Mucosa of descending colon (tissue), 3 donors: ENCODE data around the gene L3MBTL3. TPM values are rescaled to one million over a fixed set of nuclear protein-coding genes. Genes with fewer than 3 reads are reported as not detected.

ENCODE experiments used
- ATAC-seq: fragments of 200-7000 bp; cut with Tn5 transposase; one replicate; pipeline ENCODE4 v1.9.1; 2020; ENCODE audit warnings: mild to moderate bottlenecking, moderate library complexity
- DNase-seq, 3 donors: peaks; one replicate each; pipeline ENCODE4 v3.0.0-alpha.2; 2020
- H3K36me3 ChIP-seq: fragments of 200-600 bp; one replicate; pipeline ENCODE4 v1.8.0; 2021; ENCODE audit warnings: low read depth, mild to moderate bottlenecking
- H3K4me1 ChIP-seq: fragments of 200-600 bp; one replicate; pipeline ENCODE4 v1.8.0; 2021; ENCODE audit warnings: low read depth, mild to moderate bottlenecking
- H3K4me3 ChIP-seq: fragments of 200-600 bp; one replicate; pipeline ENCODE4 v1.8.0; 2021; ENCODE audit warnings: mild to moderate bottlenecking
- H3K9me3 ChIP-seq: fragments of 200-600 bp; one replicate; pipeline ENCODE4 v1.8.0; 2021; ENCODE audit warnings: mild to moderate bottlenecking
- intact Hi-C, 2 donors: fragments of 100-400 bp; cut with DNase I in 1 of 2; cut with micrococcal nuclease in 1 of 2; formaldehyde crosslinking; loops; one replicate each; pipeline versions ENCODE4 v1.11.0 to v1.11.1; 2022; cut with DNase I, micrococcal nuclease
- total RNA-seq, 3 donors: library from RNA; stranded (reverse); fragmentation: NEBNext Ultra II Directional in 2 of 3; extraction: Animal tissue kit (Norgen Biotek cat#: 25700) in 2 of 3; gene quantifications; one replicate each; pipeline versions ENCODE4 v1.2.1 to v1.2.4, GENCODE V29; 2021 to 2023
- TF ChIP-seq, protein P1 (sequence below): fragments of 200-600 bp; IDR thresholded peaks from one replicate; pipeline ENCODE4 v1.8.0; 2022; ENCODE audit warnings: antibody characterized with exemption, mild to moderate bottlenecking
- donor health status: DM: no; HTN: no; CAD: no; lungs with moderate emphysema.
- donor health status: DM: no; HTN: no; CAD: no.
- donor health status: DM: no; HTN: yes; CAD: no.

Gene L3MBTL3
- total RNA-seq, 3 donors from 2014 or later = 9.2 to 13.0 (median 11.1) TPM

DNA sequence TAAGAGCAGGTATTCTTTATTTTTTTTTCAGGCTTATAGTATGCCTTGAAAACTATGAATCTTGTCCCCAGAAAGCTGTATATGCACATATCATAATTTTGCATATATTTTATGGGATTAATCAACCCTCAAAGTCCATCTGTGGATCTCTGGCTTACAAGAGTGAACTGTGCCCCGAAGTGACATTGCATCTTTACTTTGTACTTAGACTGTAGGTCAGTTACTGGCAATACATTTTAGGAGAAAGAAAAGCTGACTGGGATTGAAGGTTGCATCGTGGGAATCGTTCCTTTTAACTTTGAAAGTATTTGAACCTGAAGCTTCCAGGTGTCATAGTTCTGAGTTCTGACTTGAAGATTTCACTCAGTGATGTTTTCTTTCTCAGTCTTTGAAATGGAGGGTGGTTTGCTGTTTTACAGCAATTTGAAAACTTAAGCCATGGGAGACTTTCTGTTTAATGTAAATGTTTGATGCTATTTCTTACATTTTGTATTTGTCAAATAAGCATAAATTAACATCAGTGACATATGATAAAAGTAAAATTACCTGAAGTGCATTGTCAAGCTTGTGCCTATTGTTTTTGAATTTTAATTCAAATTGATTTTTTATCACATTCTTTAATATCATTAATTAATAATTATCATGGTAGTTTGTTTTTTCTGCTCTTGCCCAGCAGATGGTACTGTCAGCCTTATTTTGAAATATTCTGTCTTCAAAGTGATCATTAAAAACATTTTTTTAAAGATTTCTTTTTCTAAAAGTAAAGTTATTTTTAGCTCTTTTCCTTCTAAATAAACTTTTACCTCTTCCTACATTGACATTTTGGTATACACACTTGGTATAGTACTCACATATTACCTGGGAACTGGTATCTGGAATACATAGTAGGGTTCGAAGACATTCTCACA lies 29.0 kb downstream of the L3MBTL3 start:
- DNase-seq (no peak), ATAC-seq (no peak)
- Histone ChIP-seq H3K4me3 (no peak overlapping the region), H3K36me3 (no peaks in the 10 kb centered on the region), H3K4me1 (no peaks in the 10 kb centered on the region), H3K9me3 (no peaks in the 10 kb centered on the region)
- intact Hi-C loops = no loop called here
- TF ChIP-seq, protein P1, sequence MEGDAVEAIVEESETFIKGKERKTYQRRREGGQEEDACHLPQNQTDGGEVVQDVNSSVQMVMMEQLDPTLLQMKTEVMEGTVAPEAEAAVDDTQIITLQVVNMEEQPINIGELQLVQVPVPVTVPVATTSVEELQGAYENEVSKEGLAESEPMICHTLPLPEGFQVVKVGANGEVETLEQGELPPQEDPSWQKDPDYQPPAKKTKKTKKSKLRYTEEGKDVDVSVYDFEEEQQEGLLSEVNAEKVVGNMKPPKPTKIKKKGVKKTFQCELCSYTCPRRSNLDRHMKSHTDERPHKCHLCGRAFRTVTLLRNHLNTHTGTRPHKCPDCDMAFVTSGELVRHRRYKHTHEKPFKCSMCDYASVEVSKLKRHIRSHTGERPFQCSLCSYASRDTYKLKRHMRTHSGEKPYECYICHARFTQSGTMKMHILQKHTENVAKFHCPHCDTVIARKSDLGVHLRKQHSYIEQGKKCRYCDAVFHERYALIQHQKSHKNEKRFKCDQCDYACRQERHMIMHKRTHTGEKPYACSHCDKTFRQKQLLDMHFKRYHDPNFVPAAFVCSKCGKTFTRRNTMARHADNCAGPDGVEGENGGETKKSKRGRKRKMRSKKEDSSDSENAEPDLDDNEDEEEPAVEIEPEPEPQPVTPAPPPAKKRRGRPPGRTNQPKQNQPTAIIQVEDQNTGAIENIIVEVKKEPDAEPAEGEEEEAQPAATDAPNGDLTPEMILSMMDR = no peak

DNA sequence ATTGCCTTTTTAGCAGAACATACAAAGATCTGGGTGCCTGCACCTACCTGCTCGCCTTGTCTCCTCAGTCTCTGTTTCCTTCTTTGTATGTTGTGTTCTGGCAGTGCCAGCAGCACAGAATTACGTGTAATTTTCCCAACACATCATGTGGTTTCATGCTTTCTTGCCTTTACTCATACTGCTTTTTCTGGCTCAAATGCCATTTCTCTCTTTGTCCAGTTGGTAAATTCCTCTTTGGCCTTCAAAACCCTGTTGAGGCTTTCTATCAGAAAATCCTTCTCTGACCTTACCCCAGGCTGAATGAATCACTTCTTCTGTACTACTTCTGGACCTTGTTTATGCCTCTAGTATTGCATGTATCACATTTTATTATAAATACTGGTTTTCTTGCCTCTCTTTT lies 31.8 kb downstream of the L3MBTL3 start:
- H3K36me3 ChIP-seq = no peaks in the 10 kb centered on the region
- no peaks in the 10 kb centered on the region for H3K9me3 ChIP-seq
- H3K4me3 ChIP-seq = no peak overlapping the region
- H3K4me1 ChIP-seq = no peaks in the 10 kb centered on the region
- TF ChIP-seq, protein P1 = no peak
- no peak for ATAC-seq
- DNase-seq = no peak
- intact Hi-C loops = no loop called here

DNA sequence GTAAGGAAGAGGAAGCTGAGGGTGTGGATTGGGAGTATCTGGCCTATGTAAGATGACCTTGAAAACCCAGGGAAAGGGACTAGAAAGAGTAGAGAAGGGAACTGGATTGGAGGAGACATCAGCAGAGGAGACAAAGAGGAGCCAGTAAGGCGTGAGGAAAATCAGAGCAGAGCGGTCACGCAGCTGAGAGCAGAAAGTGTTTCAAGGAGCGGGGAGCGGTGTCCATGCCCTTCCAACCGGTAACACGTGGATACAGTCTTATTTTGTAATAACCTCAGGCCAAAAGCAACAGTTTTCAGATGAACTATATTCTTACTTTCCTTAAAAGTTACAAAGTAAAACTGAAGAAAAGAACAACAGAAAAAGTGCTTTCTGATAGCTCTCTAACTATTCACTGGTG lies 36.3 kb downstream of the L3MBTL3 start:
- intact Hi-C loops = no loop called here
- DNase-seq (no peak), ATAC-seq (no peak)
- H3K9me3 ChIP-seq = no peaks in the 10 kb centered on the region
- H3K4me1 ChIP-seq = no peaks in the 10 kb centered on the region
- TF ChIP-seq, protein P1 = no peak
- H3K36me3 ChIP-seq = no peaks in the 10 kb centered on the region
- H3K4me3 ChIP-seq = no peak overlapping the region

DNA sequence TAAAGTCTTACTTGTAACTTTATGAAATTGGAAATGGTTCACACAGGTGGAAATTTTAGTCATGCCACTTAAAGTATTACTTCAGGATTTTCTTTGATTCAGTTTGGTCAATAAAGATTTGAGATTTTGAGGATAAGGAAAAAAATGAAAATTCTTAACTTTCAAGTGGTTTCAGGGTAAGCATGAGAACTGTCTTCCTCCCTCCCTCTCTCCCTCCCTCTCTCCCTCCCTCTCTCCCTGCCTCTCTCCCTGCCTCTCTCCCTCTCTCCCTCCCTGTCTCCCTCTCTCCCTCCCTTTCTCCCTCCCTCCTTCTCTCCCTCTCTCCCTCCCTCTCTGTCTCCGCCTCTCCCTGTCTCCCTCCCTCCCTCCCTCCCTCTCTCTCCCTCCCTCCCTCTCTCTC lies 36.9 kb downstream of the L3MBTL3 start:
- Histone ChIP-seq H3K4me1 (no peaks in the 10 kb centered on the region), H3K9me3 (no peaks in the 10 kb centered on the region), H3K36me3 (no peaks in the 10 kb centered on the region), H3K4me3 (no peak overlapping the region)
- intact Hi-C loops = no loop called here
- DNase-seq = no peak
- TF ChIP-seq, protein P1 = no peak
- no peak for ATAC-seq

DNA sequence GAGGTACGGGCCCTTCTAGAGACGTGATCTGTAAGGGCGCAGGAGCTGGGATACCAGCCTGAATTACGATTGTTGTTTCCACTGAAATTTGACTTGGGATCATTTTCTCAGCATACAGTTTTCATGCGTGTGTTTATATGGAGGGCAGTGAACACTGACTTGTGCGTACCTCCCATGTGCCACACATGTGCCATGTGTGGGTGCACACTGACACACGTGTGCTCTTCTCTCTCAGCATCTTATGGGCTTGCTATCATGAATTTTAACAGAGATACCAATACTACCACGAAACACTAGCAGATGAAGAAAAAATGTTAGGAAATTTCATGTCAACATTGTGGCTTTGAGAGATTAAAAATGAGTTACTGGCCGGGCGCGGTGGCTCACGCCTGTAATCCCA lies 39.1 kb downstream of the L3MBTL3 start:
- Histone ChIP-seq H3K9me3 (no peaks in the 10 kb centered on the region), H3K4me1 (no peaks in the 10 kb centered on the region), H3K36me3 (no peaks in the 10 kb centered on the region), H3K4me3 (no peak overlapping the region)
- intact Hi-C loops = no loop called here
- ATAC-seq = no peak
- TF ChIP-seq, protein P1 = no peak
- DNase-seq = no peak
